Stimulated activated CD8-positive, alpha-beta memory T cell treated with anti-CD3 and anti-CD28 coated beads, Interleukin-7, amount 100 ng/mL, for 24 hours (primary cell): ENCODE data around the gene HEYL.

Source experiments
- DNase-seq: peaks from one replicate; pipeline ENCODE4 v3.0.0-alpha.2; 2020; ENCODE audit warnings: low read depth

The HEYL gene

DNA sequence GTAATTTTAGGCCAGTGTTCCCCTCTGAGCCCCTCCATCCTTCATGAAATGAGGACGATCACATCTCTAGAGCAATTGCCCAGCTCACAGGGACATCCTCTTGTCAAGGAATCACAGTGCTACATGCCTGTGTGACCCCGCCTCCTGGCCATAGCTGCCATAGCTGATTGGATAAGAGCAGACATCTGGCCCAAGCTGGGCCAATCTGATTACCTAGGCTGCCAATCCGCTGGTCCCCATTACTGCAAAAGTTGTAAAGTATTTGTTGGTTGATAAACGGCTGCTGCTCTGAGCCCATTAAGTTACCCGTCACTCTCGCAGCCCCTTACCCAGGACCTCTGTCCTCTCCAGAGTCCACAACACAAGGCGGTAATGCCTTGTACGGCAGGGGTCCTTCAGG lies 24.1 kb upstream of the HEYL start:
- DNase-seq = no peak

DNA sequence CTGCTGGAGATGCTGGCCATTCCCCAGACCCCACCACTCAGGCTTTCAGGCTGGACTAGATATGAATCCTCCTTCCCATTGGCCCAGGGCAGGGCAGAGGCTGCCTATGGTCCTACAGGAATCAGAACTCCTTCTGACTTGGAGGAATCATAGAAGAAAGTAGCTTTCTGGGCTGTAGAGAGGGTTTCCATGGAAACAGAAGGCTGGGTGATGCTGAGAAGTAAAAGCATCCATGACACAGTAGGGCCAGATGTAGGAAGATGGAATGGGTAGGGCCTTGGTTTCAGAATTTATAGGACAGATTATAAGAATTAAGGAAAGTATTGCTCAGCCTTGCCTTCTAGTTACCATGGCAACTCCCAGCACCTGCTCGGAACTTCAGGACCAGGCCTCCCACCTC lies 23.4 kb upstream of the HEYL start:
- no peak for DNase-seq

- no peak for DNase-seq
Observed at GRCh38 chr1:39659538-39659937, 20.1 kb upstream of the HEYL start.

- no peak for DNase-seq
Observed at GRCh38 chr1:39659110-39659509, 19.7 kb upstream of the HEYL start.

GRCh38 chr1:39657923-39658485 lies 18.6 kb upstream of the HEYL start:
- DNase-seq = peak; percentile 32

DNA sequence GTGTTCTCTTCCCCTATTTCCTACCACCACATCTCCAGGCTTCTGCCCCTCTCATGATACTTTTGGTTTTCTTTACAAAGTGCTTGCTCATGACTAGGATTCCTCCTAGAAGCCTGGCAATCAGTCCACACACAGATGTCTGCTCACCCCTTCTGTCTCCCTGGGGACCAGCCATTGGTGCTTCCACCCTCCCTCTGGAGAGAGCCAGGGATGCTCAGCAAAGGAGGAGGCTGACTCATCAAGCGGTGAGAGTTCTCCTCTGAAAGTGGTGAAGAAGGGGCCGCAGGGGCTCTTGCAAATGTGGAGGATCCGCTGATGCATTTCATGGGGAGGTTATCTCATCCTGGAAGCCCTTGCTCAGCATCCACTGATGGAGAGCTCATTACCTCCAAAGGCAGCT lies 18.0 kb upstream of the HEYL start:
- no peak for DNase-seq

GRCh38 chr1:39656391-39656790 lies 16.9 kb upstream of the HEYL start:
- DNase-seq = no peak

GRCh38 chr1:39655578-39656268 lies 16.3 kb upstream of the HEYL start:
- DNase-seq = no peak

- no peak for DNase-seq
Observed at GRCh38 chr1:39654291-39654690, 14.8 kb upstream of the HEYL start.

- peak; percentile 50 for DNase-seq
Observed at GRCh38 chr1:39653546-39654031, 14.1 kb upstream of the HEYL start.

DNA sequence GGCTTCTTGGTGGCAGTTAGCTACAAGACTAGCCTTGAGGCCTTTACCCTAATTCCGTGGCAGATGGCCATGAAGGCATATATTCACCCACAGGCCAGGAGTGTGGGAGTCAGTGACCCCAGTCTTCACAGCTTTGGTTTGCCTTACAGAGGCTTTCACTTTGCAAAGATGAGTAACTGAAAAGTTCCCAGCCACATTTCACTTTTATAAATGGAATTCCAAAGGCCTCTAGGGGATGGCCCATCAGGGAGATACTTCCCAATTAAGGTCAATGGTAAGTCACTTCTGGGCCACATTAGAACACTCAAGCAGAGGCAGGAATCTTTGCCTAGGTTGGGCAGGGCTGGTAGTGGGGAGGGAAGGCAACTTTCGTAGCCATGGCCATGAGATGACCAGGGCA lies 13.1 kb upstream of the HEYL start:
- DNase-seq = no peak

GRCh38 chr1:39652105-39652504 lies 12.7 kb upstream of the HEYL start:
- no peak for DNase-seq

DNA sequence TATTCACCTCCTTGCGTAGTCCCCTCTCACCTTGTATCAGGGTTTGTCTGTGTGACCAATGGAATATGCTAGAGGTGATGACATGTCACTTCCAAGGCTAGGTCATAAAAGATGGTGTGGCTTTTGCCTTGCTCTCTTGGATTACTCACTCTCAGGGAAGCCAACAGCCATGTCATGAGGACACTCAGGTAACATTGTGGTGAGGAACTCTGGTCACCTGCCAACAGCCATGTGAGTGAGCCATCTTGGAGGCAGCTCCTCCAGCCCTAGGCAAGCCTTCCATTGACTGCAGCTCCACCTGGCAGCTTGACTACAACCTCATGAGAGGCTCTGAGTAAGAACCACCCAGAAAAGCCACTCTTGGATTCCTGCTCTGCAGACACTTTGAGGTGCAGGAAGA lies 11.0 kb upstream of the HEYL start:
- DNase-seq = no peak

DNA sequence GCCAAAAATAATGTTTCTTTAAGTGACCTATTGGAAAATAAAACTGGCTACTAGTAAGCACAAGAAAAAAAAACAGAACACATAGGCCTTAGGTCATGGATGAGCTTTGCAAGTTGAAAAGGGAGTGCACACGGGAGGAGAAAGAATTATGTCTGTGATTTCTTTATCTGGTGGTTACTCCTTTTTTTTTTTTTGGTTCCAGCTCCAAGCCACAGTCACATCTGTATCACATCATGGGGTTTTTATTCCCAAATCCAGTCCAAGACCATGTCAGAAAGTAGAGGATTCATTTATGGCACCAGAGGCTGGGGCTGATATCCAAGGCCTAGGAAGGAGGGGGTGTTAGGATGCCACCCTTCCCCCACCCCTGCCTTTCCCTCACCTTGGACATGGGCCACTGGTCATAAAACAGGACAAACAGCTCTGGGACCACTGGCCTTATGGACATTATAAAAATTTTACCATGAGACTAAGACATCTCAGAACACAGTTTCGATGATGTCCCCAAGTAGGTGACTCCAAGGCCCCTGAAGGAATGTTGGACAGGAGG lies 10.3 kb upstream of the HEYL start:
- DNase-seq = no peak

GRCh38 chr1:39648496-39648895 lies 9.1 kb upstream of the HEYL start:
- no peak for DNase-seq

DNA sequence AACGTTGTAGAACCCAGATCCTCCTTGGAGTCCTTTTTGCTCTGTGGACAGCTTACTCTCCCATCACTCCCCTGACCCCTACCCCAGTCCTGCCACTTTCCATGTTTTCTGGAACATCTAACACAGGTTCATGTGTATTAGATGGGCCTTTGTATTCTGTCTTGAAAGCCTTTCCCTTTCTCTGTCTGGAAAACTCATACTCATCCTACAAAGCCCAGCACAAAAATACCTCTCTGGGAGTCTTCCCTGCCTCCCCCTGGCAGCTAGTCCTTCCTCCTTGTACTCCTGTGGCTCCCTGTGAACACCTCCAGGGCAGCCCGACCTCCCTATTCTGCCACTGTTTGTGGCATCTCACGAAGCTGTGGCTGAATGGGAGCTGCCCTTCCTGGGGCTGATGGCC lies 7.8 kb upstream of the HEYL start:
- DNase-seq = no peak

- no peak for DNase-seq
Observed at GRCh38 chr1:39646232-39647081, 7.0 kb upstream of the HEYL start.

DNA sequence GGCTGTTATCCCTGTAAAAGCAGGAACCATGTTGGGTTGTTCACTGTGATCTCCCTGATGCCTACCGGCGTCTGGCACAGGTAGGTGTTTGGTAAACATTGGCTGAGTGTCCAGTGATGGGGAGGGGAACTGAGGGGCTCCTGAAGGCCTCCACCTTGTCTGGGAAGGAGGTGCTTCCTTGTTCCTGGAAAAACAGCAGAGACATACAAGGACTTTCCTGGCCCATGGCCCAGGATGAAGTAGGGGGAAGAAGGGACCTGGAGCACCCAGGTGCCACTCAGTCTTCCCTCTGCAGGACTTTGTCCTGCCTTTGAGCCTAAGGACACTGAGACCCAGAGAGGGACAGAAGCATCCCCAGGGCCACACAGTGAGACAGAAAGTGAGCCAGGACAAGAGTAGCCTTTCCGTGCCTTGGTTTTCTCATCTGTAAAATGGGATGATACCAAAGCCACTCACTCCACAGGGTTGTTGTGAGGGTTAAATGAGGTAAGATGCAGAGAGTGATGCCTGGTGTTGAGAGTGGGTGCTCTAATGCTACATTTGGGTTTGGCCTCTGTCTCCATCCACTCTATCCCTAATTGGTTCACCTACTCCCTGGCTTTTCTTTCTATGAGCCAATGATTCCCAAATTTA lies 6.1 kb upstream of the HEYL start:
- DNase-seq = no peak

DNA sequence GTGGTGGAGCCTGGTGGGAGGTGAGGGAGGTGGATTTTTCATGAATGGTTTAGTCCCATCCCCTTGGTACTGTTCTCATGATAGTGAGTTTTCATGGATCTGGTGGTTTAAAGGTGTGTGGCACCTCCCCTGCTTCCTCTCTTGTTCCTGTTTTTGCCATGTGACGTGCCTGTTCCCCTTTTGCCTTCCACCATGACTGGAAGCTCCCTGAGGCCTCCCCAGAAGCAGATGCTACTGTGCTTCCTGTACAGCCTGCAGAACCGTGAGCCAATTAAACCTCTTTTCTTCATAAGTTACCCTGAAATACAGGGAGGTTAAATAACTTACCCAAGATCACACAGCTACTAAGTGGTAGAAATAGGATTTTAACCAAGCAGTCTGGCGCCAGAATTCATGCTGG lies 4.3 kb upstream of the HEYL start:
- DNase-seq = no peak

DNA sequence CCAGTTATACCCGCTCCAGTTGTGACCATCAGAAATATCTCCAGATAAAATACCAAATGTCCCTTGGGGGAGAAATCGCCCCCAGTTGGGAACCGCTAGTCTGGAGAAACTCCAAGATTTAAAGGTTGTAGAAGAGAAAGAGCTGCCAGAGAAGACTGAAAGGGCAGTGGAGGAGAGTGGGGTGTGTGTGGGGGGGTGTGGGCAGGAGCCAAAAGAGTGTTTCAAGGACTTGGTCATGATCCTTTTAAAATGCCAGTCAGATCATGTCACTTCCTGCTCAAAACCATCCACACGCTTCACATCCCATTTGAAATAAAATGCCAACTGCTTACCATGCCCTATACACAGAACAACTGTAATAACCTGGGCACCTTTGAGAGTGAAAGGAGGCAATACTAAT lies 3.4 kb upstream of the HEYL start:
- DNase-seq = no peak

DNA sequence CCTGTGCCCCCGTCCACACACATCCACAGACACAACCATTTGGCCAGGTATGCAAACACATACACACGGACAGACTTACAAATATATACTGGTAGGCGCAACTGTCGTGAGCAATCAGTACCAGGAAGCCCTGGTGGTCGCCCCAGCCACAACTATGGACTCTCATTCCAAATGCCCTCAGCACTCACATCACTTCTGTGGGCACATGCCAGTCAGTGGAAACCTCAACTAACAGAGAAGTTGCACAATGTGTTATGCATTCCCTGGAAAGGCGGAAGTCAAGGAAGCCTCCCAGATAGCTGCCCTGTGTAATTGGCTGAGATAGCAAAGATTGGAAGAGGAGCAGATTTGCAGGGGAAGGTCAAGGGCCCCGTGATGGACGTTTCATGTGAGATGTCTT lies 1.4 kb upstream of the HEYL start:
- DNase-seq = no peak

DNA sequence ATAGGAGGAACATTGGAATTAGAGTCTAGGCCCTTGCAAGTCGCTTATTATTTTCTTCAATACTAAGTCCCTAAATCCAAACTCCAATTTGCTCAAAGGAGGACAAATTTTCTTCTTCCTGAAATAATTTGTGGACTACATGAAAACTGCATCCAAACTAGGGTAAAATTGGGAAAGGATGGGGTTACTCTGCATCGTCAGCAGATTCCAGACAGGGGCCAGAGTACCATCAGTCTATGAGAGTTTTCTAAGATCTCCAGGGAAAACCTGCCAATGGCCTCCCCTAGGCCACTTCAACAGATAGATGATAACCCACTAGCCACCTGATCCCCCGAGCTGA lies 508 bp downstream of the HEYL start:
- DNase-seq = no peak

DNA sequence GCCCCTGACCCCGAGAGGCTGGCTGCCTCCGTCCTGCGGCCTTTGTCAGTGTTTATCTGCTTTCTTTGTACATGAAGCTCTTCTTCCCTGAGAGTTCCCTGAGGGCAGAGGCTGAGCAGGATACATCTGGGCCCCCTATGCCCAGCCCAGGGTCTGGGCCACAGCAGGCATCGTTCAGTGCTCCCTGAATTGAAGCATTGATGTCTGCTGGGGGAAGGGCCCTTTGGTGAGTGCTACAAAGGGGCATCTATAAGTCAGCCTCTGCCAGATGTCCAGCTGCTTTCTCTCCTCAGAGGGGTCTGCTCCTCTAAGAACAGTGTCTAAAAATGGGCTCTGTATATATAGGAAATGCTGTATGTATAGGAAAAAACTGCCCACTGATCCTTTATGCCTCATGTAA lies 2.1 kb downstream of the HEYL start:
- no peak for DNase-seq
